ENCODE results near the gene UQCC2.
A peak's percentile ranks its signal among the peaks of the same experiment; 100 is the strongest.

Gene UQCC2

GRCh38 chr6:33671744-33672072 lies 39.8 kb downstream of the UQCC2 start:
- DNase-seq: no peak

DNA sequence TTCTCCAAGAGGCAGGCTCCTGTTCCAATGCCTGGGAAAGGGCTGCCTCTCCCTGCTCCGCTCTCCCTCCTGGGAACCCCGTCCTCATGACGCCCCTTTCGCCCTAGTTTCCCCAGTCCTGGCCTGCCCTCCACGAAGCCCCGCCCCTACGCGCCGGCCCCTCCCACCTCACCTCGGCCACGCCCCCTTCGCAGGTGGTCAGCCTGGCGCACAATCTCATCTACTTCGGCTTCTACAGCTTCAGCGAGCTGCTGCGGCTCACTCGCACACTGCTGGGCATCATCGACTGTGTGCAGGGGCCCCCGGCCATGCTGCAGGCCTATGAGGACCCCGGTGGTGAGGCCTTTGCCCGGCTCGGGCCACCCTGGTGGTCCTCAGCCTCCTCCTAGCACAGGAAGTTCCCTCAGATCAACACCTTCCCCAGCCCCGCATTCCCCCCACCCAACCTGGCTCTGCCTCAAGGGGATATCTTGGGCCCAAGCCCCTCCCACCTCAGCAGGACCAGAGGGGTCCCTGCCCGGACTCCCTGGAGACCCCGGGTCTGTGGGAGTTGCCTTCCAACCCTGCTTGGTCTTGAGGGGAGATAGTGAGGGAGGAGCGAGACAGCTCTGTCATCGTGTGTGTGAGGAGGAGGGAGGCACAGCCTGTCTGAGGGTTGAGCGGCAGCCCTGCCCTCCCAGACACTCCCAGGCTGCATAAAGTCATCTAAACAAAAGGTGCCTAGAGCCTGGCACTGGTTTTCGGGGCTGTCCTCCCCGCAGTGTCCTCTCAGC lies 40.3 kb downstream of the UQCC2 start:
- no peak for DNase-seq

- no peak for DNase-seq
Measured at GRCh38 chr6:33670086-33670660, 41.3 kb downstream of the UQCC2 start.

- peak; percentile 27 for DNase-seq
Measured at GRCh38 chr6:33668914-33669313, 42.6 kb downstream of the UQCC2 start.

- peak; percentile 10 for DNase-seq
Measured at GRCh38 chr6:33668328-33668727, 43.2 kb downstream of the UQCC2 start.

- no peak for DNase-seq
Measured at GRCh38 chr6:33667776-33668175, 43.7 kb downstream of the UQCC2 start.

DNA sequence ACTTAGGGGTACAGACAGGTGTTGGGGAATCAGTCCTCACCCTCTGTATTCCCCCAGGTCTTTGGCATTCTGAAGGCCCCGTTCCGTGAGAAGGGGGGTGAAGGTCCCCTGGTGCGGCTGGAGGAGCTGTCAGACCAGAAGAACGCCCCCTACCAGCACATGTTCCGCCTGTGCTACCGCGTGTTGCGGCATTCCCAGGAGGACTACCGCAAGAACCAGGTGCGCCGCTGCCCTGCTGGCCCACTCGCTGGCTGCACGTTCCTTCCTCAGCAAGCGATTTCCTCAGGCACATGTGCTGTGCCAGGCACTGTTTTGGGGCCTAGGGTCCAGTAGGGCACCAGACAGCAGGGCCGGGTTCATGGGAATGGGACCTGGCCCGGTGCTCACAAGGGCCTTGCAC lies 44.4 kb downstream of the UQCC2 start:
- DNase-seq: no peak

GRCh38 chr6:33665957-33666356 lies 45.5 kb downstream of the UQCC2 start:
- DNase-seq: no peak

DNA sequence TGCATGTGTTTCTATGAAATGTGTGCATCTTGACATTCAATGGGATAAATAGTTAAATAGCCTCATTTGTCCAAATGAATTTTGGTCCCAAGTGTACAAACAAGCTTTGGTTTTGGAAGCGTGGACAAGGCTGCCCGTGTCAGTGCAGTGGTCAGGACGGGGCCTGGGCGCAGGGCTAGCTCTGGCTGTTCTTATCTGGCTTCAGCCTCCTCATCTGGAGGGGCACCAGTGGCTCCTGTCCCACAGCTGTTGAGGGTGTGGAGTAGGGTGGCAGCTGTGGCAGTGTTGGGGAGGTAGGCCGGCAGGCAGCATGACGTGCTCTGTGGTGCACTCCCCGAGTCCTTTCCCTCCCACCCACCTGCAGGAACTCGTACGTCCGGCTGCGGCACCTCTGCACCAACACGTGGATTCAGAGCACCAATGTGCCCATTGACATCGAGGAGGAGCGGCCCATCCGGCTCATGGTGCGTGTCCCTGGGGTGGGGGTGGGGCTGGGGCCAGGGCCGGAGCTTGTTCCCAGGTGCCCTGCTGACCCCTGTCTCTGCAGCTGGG lies 46.9 kb downstream of the UQCC2 start:
- no peak for DNase-seq

DNA sequence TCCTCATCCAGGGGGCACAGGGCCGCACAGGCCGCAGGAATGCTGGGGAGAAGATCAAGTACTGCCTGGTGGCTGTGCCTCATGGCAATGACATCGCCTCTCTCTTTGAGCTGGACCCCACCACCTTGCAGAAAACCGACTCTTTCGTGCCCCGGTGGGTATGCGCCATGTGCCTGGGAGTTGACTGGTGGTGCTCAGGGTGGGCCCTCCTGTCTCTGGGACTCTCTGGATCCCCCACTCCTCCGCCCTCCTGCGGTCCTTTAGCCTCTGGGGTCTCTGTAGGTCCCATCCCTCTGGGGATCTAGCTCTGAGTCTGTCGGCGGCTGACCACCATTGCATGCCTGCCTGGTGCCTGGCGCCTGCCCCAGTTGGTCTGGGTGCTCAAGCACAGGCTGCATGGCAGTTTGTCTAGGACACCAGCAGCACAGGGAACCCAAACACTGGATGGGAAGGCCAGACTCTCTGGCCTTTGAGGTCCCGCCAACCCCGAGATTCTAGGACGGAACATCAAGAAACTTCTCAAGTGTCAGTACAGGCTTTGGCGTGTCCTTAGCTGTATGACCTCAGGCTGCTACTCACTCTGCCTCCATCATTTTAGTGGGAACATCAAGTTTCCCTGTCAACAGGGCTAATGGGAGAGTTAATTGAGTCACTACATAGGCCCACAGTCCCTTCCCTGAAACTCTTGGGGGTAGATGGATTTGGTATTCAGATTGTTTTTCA lies 47.6 kb downstream of the UQCC2 start:
- DNase-seq: no peak

GRCh38 chr6:33663028-33663427 lies 48.5 kb downstream of the UQCC2 start:
- no peak for DNase-seq

DNA sequence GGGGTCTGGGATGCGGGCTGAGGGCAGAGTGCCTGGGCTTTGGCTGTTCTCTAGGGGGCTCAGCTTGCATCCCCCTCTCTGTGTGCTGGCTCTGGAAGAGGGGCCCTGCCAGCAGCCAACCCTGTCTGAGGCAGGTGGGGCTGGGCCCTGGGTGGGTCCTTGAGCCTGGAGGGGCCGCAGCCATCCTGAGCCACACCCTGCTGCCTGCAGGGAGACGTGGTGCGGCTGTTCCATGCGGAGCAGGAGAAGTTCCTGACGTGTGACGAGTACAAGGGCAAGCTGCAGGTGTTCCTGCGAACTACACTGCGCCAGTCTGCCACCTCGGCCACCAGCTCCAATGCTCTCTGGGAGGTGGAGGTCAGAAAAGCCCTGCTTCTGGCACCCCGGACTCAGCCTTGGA lies 49.2 kb downstream of the UQCC2 start:
- DNase-seq: no peak

DNA sequence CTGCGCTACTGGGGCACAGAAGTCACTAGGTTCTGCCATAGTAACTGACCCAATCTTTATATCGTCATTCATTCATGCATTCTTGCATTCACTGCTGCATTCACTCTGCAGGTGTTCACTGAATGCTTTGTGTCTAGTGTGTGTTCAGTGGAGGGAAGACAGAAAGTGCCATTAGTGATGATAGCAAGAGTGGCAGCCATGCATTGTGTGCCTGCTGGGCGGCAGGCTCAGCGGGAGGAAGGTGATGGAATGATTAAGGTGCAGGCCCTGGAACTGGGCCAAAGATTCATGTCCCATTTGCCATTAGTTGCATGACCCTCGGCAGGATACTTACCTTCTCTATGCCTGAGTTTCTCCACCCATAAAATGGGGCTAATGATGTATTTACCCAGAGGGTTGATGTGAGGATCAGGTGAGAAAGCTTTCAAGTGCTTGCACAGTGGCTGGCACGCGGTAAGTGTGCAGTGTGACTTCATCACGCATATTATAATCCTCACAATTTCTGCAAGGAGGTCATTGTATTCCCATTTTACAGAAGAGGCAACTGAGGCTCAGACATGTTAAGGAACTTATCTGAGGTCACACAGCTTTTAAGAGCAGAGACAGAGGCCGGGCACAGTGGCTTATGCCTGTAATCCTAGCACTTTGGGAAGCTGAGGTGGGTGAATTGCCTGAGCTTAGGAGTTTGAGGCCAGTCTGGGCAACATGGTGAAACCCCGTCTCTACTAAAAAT lies 50.2 kb downstream of the UQCC2 start:
- no peak for DNase-seq

- DNase-seq: no peak
Measured at GRCh38 chr6:33659986-33660385, 51.5 kb downstream of the UQCC2 start.

GRCh38 chr6:33658982-33659689 lies 52.4 kb downstream of the UQCC2 start:
- no peak for DNase-seq

DNA sequence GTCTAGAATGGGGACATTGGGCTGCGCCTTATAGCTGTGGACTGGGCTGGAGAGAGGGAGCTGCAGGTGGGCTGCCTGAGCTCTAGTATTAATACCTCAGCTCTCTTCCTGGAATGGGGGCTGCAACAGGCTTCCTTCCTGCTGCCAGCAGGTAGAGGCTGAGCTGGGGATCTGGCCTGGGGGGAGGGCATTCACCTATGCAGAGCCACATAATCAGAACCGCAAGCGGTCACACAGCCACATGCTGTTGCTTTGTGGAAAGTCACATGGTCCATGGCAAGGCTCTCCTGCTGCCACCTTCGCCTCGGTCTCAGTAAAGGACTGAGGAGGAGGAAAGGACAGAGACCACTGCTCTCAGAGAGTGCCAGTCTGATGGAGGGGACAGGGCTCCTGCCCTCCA lies 54.7 kb downstream of the UQCC2 start:
- DNase-seq: no peak

- no peak for DNase-seq
Measured at GRCh38 chr6:33654831-33655554, 56.5 kb downstream of the UQCC2 start.

DNA sequence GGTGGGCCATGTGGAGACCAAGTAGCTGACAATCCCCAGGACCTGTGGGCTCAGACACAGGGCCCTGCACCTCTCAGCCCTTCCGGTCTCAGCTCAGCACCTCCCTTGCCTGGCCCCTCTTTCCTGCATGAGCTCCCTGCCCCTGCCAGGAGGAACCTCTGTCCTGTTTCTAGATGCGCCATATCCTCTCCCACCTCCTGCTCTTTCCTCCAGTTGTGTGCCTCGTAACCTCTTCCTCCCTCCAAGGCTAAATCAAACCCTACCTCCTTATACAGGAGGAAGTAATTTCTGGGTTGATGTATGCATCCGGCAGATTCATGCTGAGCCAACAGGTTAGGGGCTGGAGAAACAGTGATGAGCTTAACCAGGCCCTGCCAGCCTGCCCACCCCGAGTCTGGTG lies 59.5 kb downstream of the UQCC2 start:
- DNase-seq: no peak

DNA sequence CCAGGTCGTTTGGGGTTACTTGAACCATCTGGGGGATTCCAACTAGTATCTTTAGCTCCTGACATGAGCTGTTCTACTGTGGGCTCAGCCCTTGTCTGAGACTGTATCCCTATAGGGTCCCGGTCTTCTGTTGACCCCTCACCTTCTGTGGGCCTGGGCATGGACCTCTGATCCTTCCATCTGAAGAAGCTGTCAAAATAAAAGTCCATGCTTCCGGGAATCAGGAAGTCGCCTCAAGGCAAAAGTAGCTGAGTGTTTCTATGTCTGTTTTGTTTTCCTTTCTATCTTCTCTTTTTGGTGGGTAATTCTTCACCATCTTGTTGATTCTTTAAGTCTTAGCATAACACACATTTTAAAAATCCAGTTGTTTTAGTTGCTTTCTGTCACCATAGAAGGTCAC lies 60.1 kb downstream of the UQCC2 start:
- DNase-seq: no peak

Measured in femur (tissue), 1 donor.